ENCODE measurements around the gene VWA1. TPM values are rescaled to one million over a fixed set of nuclear protein-coding genes. Genes with fewer than 3 reads are reported as not detected.
"Not testable (repeated sequence)": the region's sequence is repeated elsewhere in the genome, so short reads cannot be mapped to it uniquely, and the experiment has no call there.

VWA1 gene
- total RNA-seq, 5 donors from 2014 or later (not counting 1 experiment from before 2014, with no cell fraction given): 0.15 to 0.54 (median 0.26) TPM; not detected in 2

DNA sequence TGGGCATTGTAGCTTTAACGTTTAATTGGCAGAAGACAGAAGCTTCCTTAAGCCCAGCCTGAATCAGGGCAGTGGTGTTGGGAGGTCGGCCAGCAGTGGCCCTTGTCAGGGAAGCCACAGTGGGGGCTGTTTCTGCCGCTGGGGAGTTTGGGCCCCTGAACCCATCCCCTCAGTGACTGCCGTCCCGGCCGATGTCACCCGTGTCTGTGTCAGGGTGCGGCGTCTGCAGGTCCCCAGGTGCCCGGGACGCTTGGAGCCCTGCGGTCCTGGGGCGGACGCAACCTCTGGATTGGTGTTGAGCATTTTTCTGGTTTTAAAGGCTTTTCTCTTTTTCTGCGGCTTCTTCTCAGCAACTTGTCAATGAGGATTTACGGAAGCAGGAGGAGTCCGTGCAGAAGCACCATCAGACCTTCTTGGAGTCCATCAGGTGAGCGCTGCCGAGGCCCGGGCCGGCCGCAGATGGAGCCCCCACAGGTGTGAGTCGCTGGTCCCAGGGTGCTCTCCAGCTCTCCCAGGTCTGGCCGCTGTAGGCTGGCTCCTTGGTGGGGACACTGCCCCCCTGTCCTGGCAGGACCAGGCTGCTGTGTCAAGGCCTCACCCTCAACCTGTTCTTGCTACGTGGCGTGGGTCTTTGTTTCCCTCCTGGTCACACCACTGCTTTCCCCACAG is 16.3 kb downstream of the VWA1 start:
- Histone ChIP-seq H3K4me1 (ENCODE audit: control insufficient read depth in 1 of 2, extremely low read depth in 1 of 2, insufficient read depth in 2 of 2, low read length in 2 of 2) (no peaks in the 10 kb centered on the region), H3K27me3 (replicated peaks in 1 of 2; ENCODE audit: control insufficient read depth in 2 of 2, extremely low read depth in 1 of 2, insufficient read depth in 2 of 2, low read length in 1 of 2) (peaks cover 0 to 7% of the 10 kb centered on the region in 2 experiments), H3K36me3 (ENCODE audit: control insufficient read depth in 2 of 2, extremely low read depth in 1 of 2, insufficient read depth in 1 of 2, low read length in 1 of 2) (no peaks in the 10 kb centered on the region), H3K27ac (ENCODE audit: low read length) (no peak overlapping the region), H3K9me3 (no peaks in the 10 kb centered on the region), H3K4me3 (ENCODE audit: control insufficient read depth in 1 of 2, extremely low read depth in 1 of 2, low read length in 1 of 2) (no peak overlapping the region)
- Mint-ChIP-seq H3K9me3 (no peaks in the 10 kb centered on the region), H3K4me1 (no peaks in the 10 kb centered on the region), H3K27me3 (no peaks in the 10 kb centered on the region), H3K4me3 (no peak overlapping the region), H3K27ac (no peak overlapping the region), H3K36me3 (no peaks in the 10 kb centered on the region)
- ATAC-seq (replicated peaks in 1 of 4): no peak
- no peak for DNase-seq
- ChIA-PET POLR2A (no interaction called here), CTCF (interaction anchor here in 1 of 2 donors (0.6 kb wide), 1 partner anchor 26 kb away, joined by 7 read pairs; no protein-coding TSS in a partner anchor)
- 85% methylated on average over 26 of the region's 26 CpGs for WGBS (ENCODE audit: insufficient coverage)

DNA sequence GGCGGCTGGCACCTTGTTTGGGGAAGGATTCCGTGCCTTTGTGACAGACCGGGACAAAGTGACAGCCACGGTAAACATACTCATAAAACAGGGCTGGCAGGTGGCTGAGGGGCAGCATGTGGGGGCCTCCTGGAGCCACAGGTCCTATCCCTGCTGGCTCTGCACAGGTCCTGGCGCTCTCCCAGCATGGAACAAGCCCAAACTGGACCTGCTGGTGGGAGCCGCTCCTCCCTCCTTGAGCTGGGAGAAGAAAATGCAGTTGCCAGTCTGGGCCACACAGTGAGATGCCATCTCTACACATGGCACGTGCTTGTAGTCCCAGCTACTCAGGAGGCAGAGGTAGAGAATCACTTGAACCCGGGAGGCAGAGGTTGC is 16.9 kb downstream of the VWA1 start:
- H3K27me3 ChIP-seq (replicated peaks in 1 of 2; ENCODE audit: control insufficient read depth in 2 of 2, extremely low read depth in 1 of 2, insufficient read depth in 2 of 2, low read length in 1 of 2); H3K36me3 ChIP-seq (ENCODE audit: control insufficient read depth in 2 of 2, extremely low read depth in 1 of 2, insufficient read depth in 1 of 2, low read length in 1 of 2); CTCF ChIA-PET; H3K36me3 Mint-ChIP-seq; H3K27me3 Mint-ChIP-seq; POLR2A ChIA-PET; DNase-seq; H3K4me3 Mint-ChIP-seq; H3K9me3 Mint-ChIP-seq; ATAC-seq (replicated peaks in 1 of 4); H3K4me1 ChIP-seq (ENCODE audit: control insufficient read depth in 1 of 2, extremely low read depth in 1 of 2, insufficient read depth in 2 of 2, low read length in 2 of 2); H3K4me3 ChIP-seq (ENCODE audit: control insufficient read depth in 1 of 2, extremely low read depth in 1 of 2, low read length in 1 of 2); H3K27ac ChIP-seq (ENCODE audit: low read length); H3K9me3 ChIP-seq; H3K27ac Mint-ChIP-seq; H3K4me1 Mint-ChIP-seq: not testable (repeated sequence)
- WGBS (ENCODE audit: insufficient coverage): 83% methylated on average over 7 of the region's 8 CpGs

DNA sequence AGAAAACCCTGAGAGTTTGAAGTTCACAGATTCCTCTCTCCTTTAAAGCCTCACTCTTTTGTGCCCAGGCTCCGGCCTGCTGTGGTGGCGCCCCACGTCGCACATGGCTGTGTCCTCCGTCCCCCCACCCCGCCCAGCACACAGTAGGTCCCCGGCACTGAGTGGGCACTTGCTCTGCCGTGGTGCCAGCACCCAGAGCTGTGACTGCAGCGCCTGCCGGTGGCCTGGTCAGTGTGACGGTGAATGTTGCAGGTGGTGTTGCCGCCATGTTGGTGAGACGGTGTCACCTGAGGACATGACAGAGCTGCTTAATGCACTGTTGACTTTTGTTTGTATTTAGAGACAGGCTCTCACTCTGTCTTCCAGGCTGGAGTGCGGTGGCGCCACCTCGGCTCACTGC is 17.4 kb downstream of the VWA1 start:
- Histone ChIP-seq H3K4me1 (ENCODE audit: control insufficient read depth in 1 of 2, extremely low read depth in 1 of 2, insufficient read depth in 2 of 2, low read length in 2 of 2) (no peaks in the 10 kb centered on the region), H3K9me3 (no peaks in the 10 kb centered on the region), H3K27ac (ENCODE audit: low read length) (no peak overlapping the region), H3K27me3 (replicated peaks in 1 of 2; ENCODE audit: control insufficient read depth in 2 of 2, extremely low read depth in 1 of 2, insufficient read depth in 2 of 2, low read length in 1 of 2) (peaks cover 0 to 8% of the 10 kb centered on the region in 2 experiments), H3K36me3 (ENCODE audit: control insufficient read depth in 2 of 2, extremely low read depth in 1 of 2, insufficient read depth in 1 of 2, low read length in 1 of 2) (no peaks in the 10 kb centered on the region), H3K4me3 (ENCODE audit: control insufficient read depth in 1 of 2, extremely low read depth in 1 of 2, low read length in 1 of 2) (no peak overlapping the region)
- ATAC-seq (replicated peaks in 1 of 4) (no peak), DNase-seq (no peak)
- Mint-ChIP-seq H3K36me3 (no peaks in the 10 kb centered on the region), H3K4me3 (no peak overlapping the region), H3K27me3 (no peaks in the 10 kb centered on the region), H3K27ac (no peak overlapping the region), H3K9me3 (no peaks in the 10 kb centered on the region), H3K4me1 (no peaks in the 10 kb centered on the region)
- WGBS (ENCODE audit: insufficient coverage): 96% methylated on average over 14 of the region's 16 CpGs
- ChIA-PET CTCF (no interaction called here), POLR2A (no interaction called here)

- H3K4me1 ChIP-seq (ENCODE audit: control insufficient read depth in 1 of 2, extremely low read depth in 1 of 2, insufficient read depth in 2 of 2, low read length in 2 of 2); H3K27me3 ChIP-seq (replicated peaks in 1 of 2; ENCODE audit: control insufficient read depth in 2 of 2, extremely low read depth in 1 of 2, insufficient read depth in 2 of 2, low read length in 1 of 2); H3K36me3 ChIP-seq (ENCODE audit: control insufficient read depth in 2 of 2, extremely low read depth in 1 of 2, insufficient read depth in 1 of 2, low read length in 1 of 2); H3K36me3 Mint-ChIP-seq; H3K27ac Mint-ChIP-seq; H3K4me3 ChIP-seq (ENCODE audit: control insufficient read depth in 1 of 2, extremely low read depth in 1 of 2, low read length in 1 of 2); H3K4me1 Mint-ChIP-seq; ATAC-seq (replicated peaks in 1 of 4); H3K4me3 Mint-ChIP-seq; H3K9me3 ChIP-seq; H3K27me3 Mint-ChIP-seq; POLR2A ChIA-PET; CTCF ChIA-PET; H3K27ac ChIP-seq (ENCODE audit: low read length); DNase-seq; H3K9me3 Mint-ChIP-seq: not testable (repeated sequence)
- 83% methylated on average over 22 of the region's 41 CpGs for WGBS (ENCODE audit: insufficient coverage)
These were observed 19.0 kb downstream of the VWA1 start for GRCh38 chr1:1454286-1455056.

GRCh38 chr1:1455366-1455884 is 19.9 kb downstream of the VWA1 start:
- H3K27me3 Mint-ChIP-seq: peaks cover 0 to 1% of the 10 kb centered on the region in 2 donors
- DNase-seq (no peak), ATAC-seq (replicated peaks in 1 of 4) (no peak)
- no peaks in the 10 kb centered on the region for H3K36me3 Mint-ChIP-seq
- WGBS (ENCODE audit: insufficient coverage): 91% methylated on average over 18 of the region's 30 CpGs
- H3K27ac Mint-ChIP-seq: no peak overlapping the region
- no peak overlapping the region for H3K27ac ChIP-seq (ENCODE audit: low read length)
- no peaks in the 10 kb centered on the region for H3K4me1 Mint-ChIP-seq
- ChIA-PET POLR2A (no interaction called here), CTCF (no interaction called here)
- peaks cover 0 to 17% of the 10 kb centered on the region in 2 experiments for H3K27me3 ChIP-seq (replicated peaks in 1 of 2; ENCODE audit: control insufficient read depth in 2 of 2, extremely low read depth in 1 of 2, insufficient read depth in 2 of 2, low read length in 1 of 2)
- no peaks in the 10 kb centered on the region for H3K9me3 Mint-ChIP-seq
- H3K9me3 ChIP-seq: no peaks in the 10 kb centered on the region
- no peak overlapping the region for H3K4me3 ChIP-seq (ENCODE audit: control insufficient read depth in 1 of 2, extremely low read depth in 1 of 2, low read length in 1 of 2)
- no peaks in the 10 kb centered on the region for H3K4me1 ChIP-seq (ENCODE audit: control insufficient read depth in 1 of 2, extremely low read depth in 1 of 2, insufficient read depth in 2 of 2, low read length in 2 of 2)
- no peak overlapping the region for H3K4me3 Mint-ChIP-seq
- no peaks in the 10 kb centered on the region for H3K36me3 ChIP-seq (ENCODE audit: control insufficient read depth in 2 of 2, extremely low read depth in 1 of 2, insufficient read depth in 1 of 2, low read length in 1 of 2)

DNA sequence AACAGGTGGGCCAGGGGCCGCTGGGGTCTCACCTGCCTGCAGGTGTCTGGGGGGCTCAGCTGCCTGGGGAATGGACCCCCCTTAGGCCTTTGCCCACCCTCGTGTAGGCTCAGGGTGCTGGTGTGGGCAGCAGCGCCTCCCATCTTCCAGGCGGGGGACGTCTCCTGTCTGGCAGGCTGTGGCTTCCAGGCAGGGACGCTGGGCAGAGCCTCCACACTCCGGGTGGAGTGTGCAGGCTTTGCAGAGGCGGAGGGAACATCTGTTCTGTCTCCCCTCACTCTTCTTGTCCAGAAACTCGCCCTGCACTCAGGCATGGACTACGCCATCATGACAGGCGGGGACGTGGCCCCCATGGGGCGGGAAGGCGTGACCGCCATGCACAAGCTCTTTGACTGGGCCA is 20.4 kb downstream of the VWA1 start:
- CTCF ChIA-PET: not testable (repeated sequence)
- no CpG with 5 or more reads among the region's 15 CpGs for WGBS (ENCODE audit: insufficient coverage)

More for the DNA sequence above, 20.4 kb downstream of the VWA1 start:
- H3K4me1 Mint-ChIP-seq; H3K4me3 Mint-ChIP-seq; DNase-seq; H3K27ac Mint-ChIP-seq; H3K36me3 Mint-ChIP-seq; H3K36me3 ChIP-seq (ENCODE audit: control insufficient read depth in 2 of 2, extremely low read depth in 1 of 2, insufficient read depth in 1 of 2, low read length in 1 of 2); H3K9me3 Mint-ChIP-seq; ATAC-seq (replicated peaks in 1 of 4); H3K4me1 ChIP-seq (ENCODE audit: control insufficient read depth in 1 of 2, extremely low read depth in 1 of 2, insufficient read depth in 2 of 2, low read length in 2 of 2); POLR2A ChIA-PET; H3K4me3 ChIP-seq (ENCODE audit: control insufficient read depth in 1 of 2, extremely low read depth in 1 of 2, low read length in 1 of 2); H3K27me3 Mint-ChIP-seq; H3K27ac ChIP-seq (ENCODE audit: low read length); H3K9me3 ChIP-seq: not testable (repeated sequence)
- H3K27me3 ChIP-seq (replicated peaks in 1 of 2; ENCODE audit: control insufficient read depth in 2 of 2, extremely low read depth in 1 of 2, insufficient read depth in 2 of 2, low read length in 1 of 2): peaks cover 0 to 22% of the 10 kb centered on the region in 2 experiments
